ENCODE measurements around the gene MARK4.
"Not testable (repeated sequence)": the region's sequence is repeated elsewhere in the genome, so short reads cannot be mapped to it uniquely, and the experiment has no call there.

MARK4 gene

GRCh38 chr19:45269939-45270338 is 18.9 kb downstream of the MARK4 start:
- not testable (repeated sequence) for H3K4me1 ChIP-seq (ENCODE audit: control insufficient read depth, insufficient read depth, low read length); H3K9me3 ChIP-seq (ENCODE audit: control insufficient read depth, low read length); H3K4me3 ChIP-seq (ENCODE audit: insufficient read depth, low read depth, low read length); H3K27ac ChIP-seq (ENCODE audit: insufficient read depth, low read depth, low read length, poor library complexity, severe bottlenecking); H3K27me3 ChIP-seq (ENCODE audit: control insufficient read depth, insufficient read depth, low read length, poor library complexity, severe bottlenecking)
- peaks cover 23% of the 10 kb centered on the region for H3K36me3 ChIP-seq (ENCODE audit: control insufficient read depth, insufficient read depth, low read length)
- WGBS, 2 experiments = 91 to 92% methylated on average over 13 of the region's 13 CpGs

GRCh38 chr19:45271098-45271734 is 20.1 kb downstream of the MARK4 start:
- Histone ChIP-seq H3K36me3 (ENCODE audit: control insufficient read depth, insufficient read depth, low read length) (peaks cover 23% of the 10 kb centered on the region), H3K4me1 (ENCODE audit: control insufficient read depth, insufficient read depth, low read length) (no peaks in the 10 kb centered on the region), H3K27ac (ENCODE audit: insufficient read depth, low read depth, low read length, poor library complexity, severe bottlenecking) (no peak overlapping the region), H3K9me3 (ENCODE audit: control insufficient read depth, low read length) (no peaks in the 10 kb centered on the region), H3K4me3 (ENCODE audit: insufficient read depth, low read depth, low read length) (no peak overlapping the region), H3K27me3 (ENCODE audit: control insufficient read depth, insufficient read depth, low read length, poor library complexity, severe bottlenecking) (no peaks in the 10 kb centered on the region)
- WGBS, 2 experiments = 93 to 94% methylated on average over 21 of the region's 21 CpGs

GRCh38 chr19:45271735-45272108 is 20.7 kb downstream of the MARK4 start:
- WGBS, 2 experiments = 77 to 81% methylated on average over 7 of the region's 7 CpGs
- Histone ChIP-seq H3K36me3 (ENCODE audit: control insufficient read depth, insufficient read depth, low read length) (peaks cover 23% of the 10 kb centered on the region), H3K4me3 (ENCODE audit: insufficient read depth, low read depth, low read length) (no peak overlapping the region)

GRCh38 chr19:45273521-45273855 is 22.4 kb downstream of the MARK4 start:
- WGBS, 2 experiments = 94 to 95% methylated on average over 14 of the region's 14 CpGs
- Histone ChIP-seq H3K4me3 (ENCODE audit: insufficient read depth, low read depth, low read length) (no peak overlapping the region), H3K27me3 (ENCODE audit: control insufficient read depth, insufficient read depth, low read length, poor library complexity, severe bottlenecking) (no peaks in the 10 kb centered on the region), H3K27ac (ENCODE audit: insufficient read depth, low read depth, low read length, poor library complexity, severe bottlenecking) (no peak overlapping the region), H3K9me3 (ENCODE audit: control insufficient read depth, low read length) (no peaks in the 10 kb centered on the region), H3K36me3 (ENCODE audit: control insufficient read depth, insufficient read depth, low read length) (peaks cover 29% of the 10 kb centered on the region), H3K4me1 (ENCODE audit: control insufficient read depth, insufficient read depth, low read length) (no peaks in the 10 kb centered on the region)

More at GRCh38 chr19:45271735-45272108, 20.7 kb downstream of the MARK4 start:
- no peaks in the 10 kb centered on the region for H3K27me3 ChIP-seq (ENCODE audit: control insufficient read depth, insufficient read depth, low read length, poor library complexity, severe bottlenecking)
- no peaks in the 10 kb centered on the region for H3K4me1 ChIP-seq (ENCODE audit: control insufficient read depth, insufficient read depth, low read length)
- H3K27ac ChIP-seq (ENCODE audit: insufficient read depth, low read depth, low read length, poor library complexity, severe bottlenecking) = no peak overlapping the region
- H3K9me3 ChIP-seq (ENCODE audit: control insufficient read depth, low read length) = no peaks in the 10 kb centered on the region

GRCh38 chr19:45275370-45275971 is 24.4 kb downstream of the MARK4 start:
- Histone ChIP-seq H3K4me3 (ENCODE audit: insufficient read depth, low read depth, low read length) (no peak overlapping the region), H3K4me1 (ENCODE audit: control insufficient read depth, insufficient read depth, low read length) (no peaks in the 10 kb centered on the region), H3K36me3 (ENCODE audit: control insufficient read depth, insufficient read depth, low read length) (peaks cover 26% of the 10 kb centered on the region), H3K9me3 (ENCODE audit: control insufficient read depth, low read length) (no peaks in the 10 kb centered on the region), H3K27me3 (ENCODE audit: control insufficient read depth, insufficient read depth, low read length, poor library complexity, severe bottlenecking) (no peaks in the 10 kb centered on the region), H3K27ac (ENCODE audit: insufficient read depth, low read depth, low read length, poor library complexity, severe bottlenecking) (no peak overlapping the region)
- WGBS, 2 experiments = 87 to 89% methylated on average over 12 of the region's 12 CpGs

DNA sequence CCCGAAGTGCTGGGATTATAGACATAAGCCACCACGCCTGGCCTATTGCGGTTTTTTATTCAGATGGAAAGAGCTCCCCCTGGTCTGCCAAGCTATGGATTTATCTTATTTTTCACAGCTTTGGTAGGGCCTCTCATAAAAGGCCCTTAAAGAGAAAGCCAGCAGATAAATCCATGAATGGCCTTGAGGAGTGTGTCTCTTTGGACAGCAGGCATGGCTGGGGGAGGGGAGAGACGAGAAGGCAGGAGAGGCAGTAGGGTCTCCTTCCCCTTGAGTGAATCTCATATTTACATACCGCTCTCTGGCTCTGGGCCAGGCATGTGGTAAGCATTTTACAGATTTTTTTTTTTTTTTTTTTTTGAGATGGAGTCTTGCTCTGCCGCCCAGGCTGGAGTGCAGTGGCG is 25.2 kb downstream of the MARK4 start:
- Histone ChIP-seq H3K36me3 (ENCODE audit: control insufficient read depth, insufficient read depth, low read length) (peaks cover 24% of the 10 kb centered on the region), H3K27ac (ENCODE audit: insufficient read depth, low read depth, low read length, poor library complexity, severe bottlenecking) (no peak overlapping the region)

DNA sequence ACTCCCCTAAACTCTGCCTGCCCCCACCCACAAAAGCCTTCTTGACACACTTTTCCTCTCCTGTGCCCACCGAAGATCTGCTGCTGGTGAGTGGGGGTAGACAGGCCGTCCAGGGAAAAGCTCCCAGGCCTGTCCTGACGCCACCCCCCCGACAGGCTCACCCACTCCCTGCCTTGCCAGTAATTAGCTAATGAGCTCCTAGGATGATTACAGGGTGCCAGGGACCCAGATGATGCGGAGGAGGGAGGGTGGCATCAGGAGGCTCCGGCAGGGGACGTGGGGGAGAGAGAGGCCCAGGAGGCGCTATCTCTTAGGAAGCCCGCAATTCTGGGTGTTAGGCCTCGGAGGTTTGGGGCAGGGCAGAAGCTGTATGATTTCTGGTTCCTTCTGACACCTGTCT is 27.0 kb downstream of the MARK4 start:
- peaks cover 29% of the 10 kb centered on the region for H3K36me3 ChIP-seq (ENCODE audit: control insufficient read depth, insufficient read depth, low read length)
- H3K27ac ChIP-seq (ENCODE audit: insufficient read depth, low read depth, low read length, poor library complexity, severe bottlenecking) = no peak overlapping the region
- no peaks in the 10 kb centered on the region for H3K9me3 ChIP-seq (ENCODE audit: control insufficient read depth, low read length)
- no peak overlapping the region for H3K4me3 ChIP-seq (ENCODE audit: insufficient read depth, low read depth, low read length)
- H3K4me1 ChIP-seq (ENCODE audit: control insufficient read depth, insufficient read depth, low read length) = no peaks in the 10 kb centered on the region
- WGBS, 2 experiments = 95 to 97% methylated on average over 10 of the region's 10 CpGs
- H3K27me3 ChIP-seq (ENCODE audit: control insufficient read depth, insufficient read depth, low read length, poor library complexity, severe bottlenecking) = no peaks in the 10 kb centered on the region

More for the DNA sequence above, 25.2 kb downstream of the MARK4 start:
- Histone ChIP-seq H3K4me3 (ENCODE audit: insufficient read depth, low read depth, low read length) (no peak overlapping the region), H3K9me3 (ENCODE audit: control insufficient read depth, low read length) (no peaks in the 10 kb centered on the region), H3K27me3 (ENCODE audit: control insufficient read depth, insufficient read depth, low read length, poor library complexity, severe bottlenecking) (no peaks in the 10 kb centered on the region), H3K4me1 (ENCODE audit: control insufficient read depth, insufficient read depth, low read length) (no peaks in the 10 kb centered on the region)
- WGBS, 2 experiments = 92 to 93% methylated on average over 6 to 7 of the region's 7 CpGs

GRCh38 chr19:45279587-45280192 is 28.6 kb downstream of the MARK4 start:
- Histone ChIP-seq H3K36me3 (ENCODE audit: control insufficient read depth, insufficient read depth, low read length) (peaks cover 23% of the 10 kb centered on the region), H3K9me3 (ENCODE audit: control insufficient read depth, low read length) (no peaks in the 10 kb centered on the region), H3K27me3 (ENCODE audit: control insufficient read depth, insufficient read depth, low read length, poor library complexity, severe bottlenecking) (no peaks in the 10 kb centered on the region), H3K27ac (ENCODE audit: insufficient read depth, low read depth, low read length, poor library complexity, severe bottlenecking) (no peak overlapping the region), H3K4me3 (ENCODE audit: insufficient read depth, low read depth, low read length) (no peak overlapping the region), H3K4me1 (ENCODE audit: control insufficient read depth, insufficient read depth, low read length) (no peaks in the 10 kb centered on the region)
- 96% methylated on average over 3 of the region's 3 CpGs for WGBS, 2 experiments

DNA sequence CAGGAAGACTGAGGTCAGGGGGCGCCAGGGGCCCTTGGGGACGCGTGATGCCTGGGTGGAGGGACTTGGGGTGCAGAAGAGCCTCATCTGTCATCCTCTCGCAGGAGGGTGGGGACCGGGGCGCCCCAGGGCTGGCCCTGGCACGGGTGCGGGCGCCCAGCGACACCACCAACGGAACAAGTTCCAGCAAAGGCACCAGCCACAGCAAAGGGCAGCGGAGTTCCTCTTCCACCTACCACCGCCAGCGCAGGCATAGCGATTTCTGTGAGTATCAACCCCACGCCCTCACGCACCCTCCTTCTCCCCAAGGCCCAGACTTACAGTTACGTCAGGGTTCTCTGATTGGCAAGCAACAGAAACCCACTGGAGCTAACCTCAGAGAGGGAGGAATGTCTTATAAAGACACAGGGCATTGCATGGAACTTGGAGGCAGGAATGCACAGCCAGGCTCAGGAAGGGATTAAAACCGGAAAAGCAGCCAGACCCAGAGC is 29.4 kb downstream of the MARK4 start:
- Histone ChIP-seq H3K36me3 (ENCODE audit: control insufficient read depth, insufficient read depth, low read length) (peaks cover 25% of the 10 kb centered on the region), H3K4me1 (ENCODE audit: control insufficient read depth, insufficient read depth, low read length) (no peaks in the 10 kb centered on the region), H3K27ac (ENCODE audit: insufficient read depth, low read depth, low read length, poor library complexity, severe bottlenecking) (no peak overlapping the region), H3K27me3 (ENCODE audit: control insufficient read depth, insufficient read depth, low read length, poor library complexity, severe bottlenecking) (no peaks in the 10 kb centered on the region), H3K4me3 (ENCODE audit: insufficient read depth, low read depth, low read length) (no peak overlapping the region), H3K9me3 (ENCODE audit: control insufficient read depth, low read length) (no peaks in the 10 kb centered on the region)
- WGBS, 2 experiments = 93 to 95% methylated on average over 19 of the region's 19 CpGs

- H3K27ac ChIP-seq (ENCODE audit: insufficient read depth, low read depth, low read length, poor library complexity, severe bottlenecking) = no peak overlapping the region
- H3K9me3 ChIP-seq (ENCODE audit: control insufficient read depth, low read length) = no peaks in the 10 kb centered on the region
- WGBS, 2 experiments = 73% methylated on average over 7 of the region's 7 CpGs
- H3K4me1 ChIP-seq (ENCODE audit: control insufficient read depth, insufficient read depth, low read length) = no peaks in the 10 kb centered on the region
- no peaks in the 10 kb centered on the region for H3K27me3 ChIP-seq (ENCODE audit: control insufficient read depth, insufficient read depth, low read length, poor library complexity, severe bottlenecking)
- peaks cover 21% of the 10 kb centered on the region for H3K36me3 ChIP-seq (ENCODE audit: control insufficient read depth, insufficient read depth, low read length)
- no peak overlapping the region for H3K4me3 ChIP-seq (ENCODE audit: insufficient read depth, low read depth, low read length)
Observed at GRCh38 chr19:45283443-45284033, 32.5 kb downstream of the MARK4 start.
